GM19193 (cell line): ENCODE data around the gene CSAG3.
"Not testable (repeated sequence)": the region's sequence is repeated elsewhere in the genome, so short reads cannot be mapped to it uniquely, and the experiment has no call there.

ENCODE experiments used
- POLR2A ChIP-seq: IDR thresholded peaks from 4 replicates; pipeline ENCODE4 v1.6.1; 2011; ENCODE audit not compliant: insufficient read depth, insufficient read length; ENCODE audit errors: extremely low read depth

The CSAG3 gene

GRCh38 chrX:152758918-152759317, at the start of gene CSAG3:
CSAG3 (plus strand) TSS chrX:152759218.
- not testable (repeated sequence) for TF ChIP-seq POLR2A

- TF ChIP-seq POLR2A = not testable (repeated sequence)
Observed at GRCh38 chrX:152713815-152714787, 44.9 kb upstream of the CSAG3 start, which contains the start of gene MAGEA2B. MAGEA2B (plus strand) TSS chrX:152714628; CDS start chrX:152717107, 2,479 bp downstream.

GRCh38 chrX:152725409-152725808, 33.6 kb upstream of the CSAG3 start:
- no peak for TF ChIP-seq POLR2A

GRCh38 chrX:152733261-152733975, 25.6 kb upstream of the CSAG3 start, which contains the start of the genes CSAG1 and MAGEA12:
CSAG1 (minus strand) TSS chrX:152733721; CDS start chrX:152732460, 1,261 bp downstream.
MAGEA12 (plus strand) TSS chrX:152733757; CDS start chrX:152736162, 2,405 bp downstream.
- no peak for TF ChIP-seq POLR2A

DNA sequence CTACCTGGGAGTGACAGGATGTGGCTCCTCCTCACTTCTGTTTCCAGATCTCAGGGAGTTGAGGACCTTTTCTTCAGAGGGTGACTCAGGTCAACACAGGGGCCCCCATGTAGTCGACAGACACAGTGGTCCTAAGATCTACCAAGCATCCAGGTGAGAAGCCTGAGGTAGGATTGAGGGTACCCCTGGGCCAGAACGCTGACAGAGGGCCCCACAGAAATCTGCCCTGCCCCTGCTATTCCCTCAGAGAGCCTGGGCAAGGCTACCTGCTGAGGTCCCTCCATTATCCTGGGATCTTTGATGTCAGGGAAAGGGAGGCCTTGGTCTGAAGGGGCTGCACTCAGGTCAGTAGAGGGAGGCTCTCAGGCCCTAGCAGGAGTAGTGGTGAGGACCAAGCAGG, 23.9 kb upstream of the CSAG3 start:
- TF ChIP-seq POLR2A = no peak

- no peak for TF ChIP-seq POLR2A
Observed at GRCh38 chrX:152735860-152736511, 23.0 kb upstream of the CSAG3 start.

DNA sequence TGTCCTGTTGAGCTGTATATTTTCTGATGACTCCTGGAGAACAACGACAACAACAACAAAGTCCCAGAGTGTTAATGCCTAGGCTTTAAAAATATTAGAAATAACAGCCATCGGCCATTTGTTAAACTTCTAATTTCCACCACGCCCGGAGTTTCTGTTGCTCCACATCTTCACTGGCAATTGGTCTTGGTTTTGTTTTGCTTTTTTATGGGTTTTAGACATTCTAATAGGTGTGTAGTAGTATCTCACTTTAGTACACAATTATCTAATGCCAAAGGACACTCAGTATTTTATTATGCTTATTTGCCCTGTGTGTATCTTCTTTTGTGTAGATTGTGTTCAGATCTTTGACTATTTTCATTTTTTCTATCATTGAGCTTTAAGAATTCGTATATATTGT, 20.5 kb upstream of the CSAG3 start:
- TF ChIP-seq POLR2A = no peak

DNA sequence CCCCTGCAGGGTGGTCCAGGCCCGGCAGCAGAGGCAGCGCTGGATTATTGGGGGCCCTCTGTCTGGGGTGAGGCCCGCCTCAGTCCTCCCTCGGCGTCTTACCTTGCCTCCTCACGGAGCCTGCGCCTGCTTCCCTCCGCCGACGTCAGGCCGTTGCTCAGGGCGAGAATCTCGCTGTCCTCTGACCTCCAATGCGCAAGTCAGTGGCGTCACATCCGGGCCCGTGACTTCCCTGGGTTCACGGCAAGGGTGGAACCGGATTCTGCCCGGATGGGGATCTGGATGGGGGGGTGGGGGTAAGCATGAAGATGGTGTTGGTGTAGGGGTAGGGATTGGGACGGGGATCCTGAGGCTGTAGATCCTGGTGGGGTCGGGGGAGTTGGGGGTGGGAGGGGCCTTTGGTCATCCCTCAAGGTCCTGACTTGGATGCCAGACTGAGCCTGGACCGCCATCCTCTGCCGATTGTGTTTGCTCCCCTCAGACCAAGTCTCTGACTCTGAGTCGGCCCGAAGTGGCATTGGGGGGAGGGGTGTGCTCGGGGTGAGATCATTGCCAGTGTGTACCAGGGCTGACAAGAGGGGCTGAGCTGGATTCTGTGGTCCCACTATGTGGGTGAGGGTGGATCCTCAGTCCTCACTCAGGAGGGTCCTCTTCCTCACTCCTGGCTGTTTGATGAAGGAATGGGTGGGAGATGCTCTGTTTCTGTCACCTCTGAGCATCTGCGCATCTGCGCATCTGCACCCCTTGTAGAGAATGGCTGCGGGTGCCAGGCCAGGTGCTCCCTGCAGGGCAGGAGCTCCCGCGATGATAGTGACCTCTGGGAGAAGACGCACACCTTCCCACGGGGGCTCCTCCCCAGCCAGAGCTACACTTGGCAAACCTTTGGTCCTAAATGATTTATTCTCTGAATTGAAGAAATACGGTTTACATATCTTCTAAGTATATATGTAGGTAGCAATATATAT, 5.0 kb upstream of the CSAG3 start, which contains the start of gene MAGEA2:
TSS of gene MAGEA2 (minus strand) at position 157 of the 965 bp plus-strand sequence. CDS start 2,479 bp downstream, outside the sequence.
- not testable (repeated sequence) for TF ChIP-seq POLR2A

GRCh38 chrX:152769549-152770289, 10.7 kb downstream of the CSAG3 start, which contains the start of gene MAGEA6:
MAGEA6 (minus strand) TSS chrX:152769689; CDS start chrX:152767650, 2,039 bp downstream.
- TF ChIP-seq POLR2A = not testable (repeated sequence)

DNA sequence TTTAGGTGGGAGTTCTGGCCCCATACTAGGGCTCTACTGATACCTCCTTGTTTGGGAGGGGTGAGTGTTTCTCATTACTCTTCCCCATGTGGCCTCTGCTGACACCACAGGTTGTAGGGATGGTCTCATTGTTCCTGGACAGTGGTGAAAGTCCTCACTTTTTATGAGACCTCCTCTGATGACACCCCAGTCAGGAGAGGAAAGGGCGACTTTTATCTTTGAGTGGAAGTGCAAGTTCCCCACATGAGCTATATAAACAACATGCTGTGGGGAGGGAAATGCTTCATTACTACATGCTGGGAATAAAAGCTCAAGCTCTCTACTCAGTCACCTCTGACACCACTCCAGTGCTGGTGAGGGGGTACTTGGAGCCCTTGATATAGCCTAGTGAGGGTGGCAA, 39.9 kb downstream of the CSAG3 start:
- no peak for TF ChIP-seq POLR2A

GRCh38 chrX:152806035-152806434, 47.0 kb downstream of the CSAG3 start:
- TF ChIP-seq POLR2A = no peak
